GM21526 (cell line): Measurements from ENCODE around the gene PAFAH2.
"Not testable (repeated sequence)": the region's sequence is repeated elsewhere in the genome, so short reads cannot be mapped to it uniquely, and the experiment has no call there.

ENCODE experiments used
- ATAC-seq: cut with Tn5 transposase; IDR thresholded peaks from one replicate; pipeline ENCODE4 v1.9.1; 2021; ENCODE audit warnings: moderate library complexity; ENCODE audit not compliant: unreplicated experiment, low FRiP score

The PAFAH2 gene

GRCh38 chr1:25944986-25945385 lies 52.9 kb downstream of the PAFAH2 start:
- no peak for ATAC-seq

DNA sequence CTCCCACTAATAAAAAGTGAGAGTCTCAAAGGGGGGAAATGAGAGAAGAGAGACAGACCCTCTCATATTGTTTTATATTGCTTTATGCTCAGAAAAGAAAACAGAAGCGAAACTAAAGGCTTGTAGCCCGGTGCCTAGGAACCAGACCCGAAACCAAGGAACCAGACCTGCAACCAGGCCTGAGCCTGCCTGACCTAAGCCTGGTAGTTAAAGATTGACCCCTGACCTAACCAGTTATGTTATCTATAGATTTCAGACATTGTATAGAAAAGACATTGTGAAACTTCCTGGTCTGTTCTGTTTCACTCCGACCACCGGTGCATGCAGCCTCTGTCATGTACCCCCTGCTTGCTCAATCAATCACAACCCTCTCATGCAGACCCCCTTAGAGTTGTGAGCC lies 54.4 kb downstream of the PAFAH2 start:
- not testable (repeated sequence) for ATAC-seq

DNA sequence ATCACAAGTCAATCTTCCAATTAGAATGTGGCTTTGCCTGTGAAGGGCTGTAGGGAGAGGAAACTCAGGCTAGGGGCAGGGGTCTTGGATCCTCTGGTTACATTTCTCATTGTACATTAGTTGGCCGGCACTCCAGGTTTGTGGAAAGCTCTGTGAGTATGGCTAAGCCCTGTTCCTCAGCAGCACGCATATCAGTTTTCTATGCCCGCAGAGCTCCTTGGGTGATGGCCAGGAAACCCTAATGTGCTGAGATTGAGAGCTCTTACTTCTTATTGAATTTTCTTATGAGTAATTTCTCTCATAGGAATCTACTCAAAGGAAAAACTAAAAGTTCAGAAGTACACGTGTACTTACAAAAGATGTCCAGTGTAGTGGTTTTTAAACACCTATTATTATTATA lies 60.9 kb downstream of the PAFAH2 start:
- ATAC-seq, result no peak

- no peak for ATAC-seq
These were observed 64.1 kb downstream of the PAFAH2 start for GRCh38 chr1:25933479-25934365.

DNA sequence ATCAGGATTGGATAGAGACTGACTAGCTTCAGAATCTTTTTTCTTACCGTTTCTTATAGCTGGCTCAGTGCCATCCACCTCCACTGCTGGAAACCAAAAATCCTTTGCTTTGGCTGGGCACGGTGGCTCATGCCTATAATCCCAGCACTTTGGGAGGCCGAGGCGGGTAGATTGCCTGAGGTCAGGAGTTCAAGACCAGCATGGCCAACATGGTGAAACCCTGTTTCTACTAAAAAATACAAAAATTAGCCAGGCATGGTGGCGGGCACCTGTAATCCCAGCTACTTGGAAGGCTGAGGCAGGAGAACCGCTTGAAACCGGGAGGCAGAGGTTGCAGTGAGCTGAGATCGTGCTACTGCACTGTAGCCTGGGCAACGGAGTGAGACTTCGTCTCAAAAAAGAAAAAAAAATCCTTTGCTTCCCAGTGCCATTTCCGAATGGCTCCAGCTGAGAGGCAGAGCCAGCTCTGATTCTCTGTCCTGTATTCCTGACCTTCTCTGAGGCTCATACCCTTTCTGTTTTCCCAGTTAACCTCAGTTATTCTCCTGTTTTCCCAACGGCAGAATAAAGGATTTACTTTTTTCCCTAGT lies 65.0 kb downstream of the PAFAH2 start:
- not testable (repeated sequence) for ATAC-seq

GRCh38 chr1:25932321-25932720 lies 65.5 kb downstream of the PAFAH2 start:
- no peak for ATAC-seq

DNA sequence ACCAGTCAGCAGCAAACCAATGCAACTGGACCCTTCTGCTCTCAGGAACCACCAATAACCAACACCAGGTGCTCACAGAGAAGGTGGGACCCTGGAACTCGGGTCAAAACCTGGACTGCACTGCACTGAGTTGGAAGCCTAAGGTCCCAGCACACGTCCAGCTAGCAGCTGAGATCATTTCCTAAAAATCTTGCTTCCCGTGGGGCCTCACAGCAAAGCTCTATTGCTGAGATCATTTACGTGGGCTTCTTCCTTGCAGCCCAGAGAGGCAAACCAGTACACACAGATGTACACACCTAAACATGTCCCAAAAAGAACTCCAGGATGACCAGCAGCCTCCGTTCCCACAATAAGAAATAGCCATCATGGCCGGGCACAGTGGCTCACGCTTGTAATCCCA lies 68.8 kb downstream of the PAFAH2 start:
- ATAC-seq, result no peak

- ATAC-seq, result no peak
These were observed 70.2 kb downstream of the PAFAH2 start for GRCh38 chr1:25927521-25928265.

DNA sequence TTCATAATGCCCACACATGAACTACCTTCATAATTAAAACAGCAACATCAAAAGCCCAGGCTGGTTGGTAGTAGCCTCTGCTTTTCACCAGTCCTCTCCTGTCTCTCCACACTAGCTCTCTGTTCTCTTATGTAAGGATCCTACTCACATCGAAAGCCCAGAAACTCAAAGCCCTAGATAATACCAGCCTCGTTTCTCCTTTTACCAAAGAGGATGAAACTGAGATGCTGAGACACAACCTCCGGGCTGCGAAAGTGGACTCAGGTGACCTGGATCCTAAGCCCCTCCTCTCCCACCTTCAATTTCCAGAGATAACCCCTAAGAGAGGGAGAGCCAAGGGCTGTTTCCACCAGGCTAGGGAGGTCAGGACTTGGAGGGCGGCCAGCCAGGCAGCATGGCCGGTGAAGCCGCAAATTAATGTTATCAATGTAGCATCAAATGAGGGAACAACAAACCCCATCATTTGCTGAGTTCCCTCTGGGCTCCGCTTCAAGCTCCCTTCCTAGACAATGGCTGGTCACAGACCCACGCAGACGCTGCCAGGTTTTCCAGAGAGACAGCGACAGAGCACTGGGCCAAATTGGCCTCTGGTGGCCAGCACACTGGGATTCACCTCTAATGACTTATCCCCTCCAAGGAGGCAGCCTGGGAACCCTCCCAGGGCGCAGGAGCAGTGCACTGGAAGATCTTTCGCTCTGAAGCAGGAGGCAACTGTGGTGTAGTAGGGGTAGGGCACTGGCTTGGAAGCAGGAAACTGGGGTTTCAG lies 70.9 kb downstream of the PAFAH2 start:
- ATAC-seq, result no peak

- ATAC-seq, result no peak
These were observed 73.4 kb downstream of the PAFAH2 start for GRCh38 chr1:25924454-25924853.

GRCh38 chr1:25922971-25923552 lies 74.8 kb downstream of the PAFAH2 start:
- no peak for ATAC-seq

DNA sequence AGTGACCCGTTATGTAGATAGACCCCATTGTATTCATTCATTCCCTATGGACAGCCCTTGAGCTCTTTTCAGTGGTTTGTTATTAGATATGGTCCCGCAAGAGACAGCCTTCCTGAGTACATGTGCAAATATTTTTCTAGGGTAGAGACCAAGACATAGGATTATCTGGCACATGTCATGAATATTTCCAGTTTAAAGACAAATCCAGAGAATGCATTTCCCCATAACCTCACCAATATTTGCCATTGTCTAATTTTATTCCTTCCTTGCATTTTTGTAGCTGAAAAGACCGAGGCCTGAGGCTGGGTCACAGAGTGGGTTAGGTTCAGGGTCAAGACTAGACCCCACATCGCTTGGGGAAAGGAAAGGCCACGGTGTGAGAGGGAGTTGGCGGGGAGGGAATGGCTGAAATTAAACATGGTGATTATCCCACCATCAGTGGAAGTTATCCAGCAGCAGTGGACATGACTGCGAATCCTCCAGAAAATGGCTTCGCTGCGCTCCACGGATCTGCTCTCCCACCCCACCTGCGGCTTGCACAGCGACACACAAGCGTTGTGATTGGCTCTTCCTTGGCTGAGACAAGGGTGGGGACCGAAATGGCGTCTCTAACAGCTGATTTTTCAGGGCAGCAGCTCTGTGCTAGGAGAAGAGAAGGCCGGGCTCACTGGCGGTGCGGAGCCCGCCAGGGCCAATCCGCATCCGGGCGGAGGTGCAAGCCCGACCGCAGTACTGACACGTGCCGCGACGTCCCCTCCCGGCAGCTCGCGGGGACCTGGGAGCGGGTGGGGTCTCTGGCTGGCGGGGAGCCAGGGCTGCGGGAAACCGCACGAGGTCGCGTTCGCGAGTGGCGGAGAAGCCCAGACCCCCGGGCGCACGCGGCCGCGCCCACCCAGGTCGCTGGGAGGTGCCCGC lies 75.5 kb downstream of the PAFAH2 start:
- ATAC-seq, result no peak

DNA sequence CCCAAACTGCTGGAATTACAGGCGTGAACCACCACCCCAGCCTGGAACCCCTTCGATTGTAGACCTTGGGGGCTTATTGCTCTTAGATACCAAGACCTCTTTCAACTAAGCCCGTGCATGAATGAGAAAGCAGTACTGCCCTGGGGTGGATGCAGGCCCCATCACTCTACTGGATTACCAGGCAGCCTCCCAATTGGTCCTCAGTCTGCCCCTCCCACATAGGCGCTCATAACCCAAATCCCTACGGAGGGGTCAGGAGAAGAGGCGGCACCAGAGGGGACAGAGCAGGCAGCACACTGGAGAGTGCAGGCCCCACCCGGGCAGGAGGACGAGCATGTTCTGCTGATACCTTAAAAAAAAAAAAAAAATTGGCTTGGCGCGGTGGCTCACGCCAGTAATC lies 79.2 kb downstream of the PAFAH2 start:
- ATAC-seq, result no peak

GRCh38 chr1:25917996-25918395 lies 79.9 kb downstream of the PAFAH2 start:
- ATAC-seq, result no peak

DNA sequence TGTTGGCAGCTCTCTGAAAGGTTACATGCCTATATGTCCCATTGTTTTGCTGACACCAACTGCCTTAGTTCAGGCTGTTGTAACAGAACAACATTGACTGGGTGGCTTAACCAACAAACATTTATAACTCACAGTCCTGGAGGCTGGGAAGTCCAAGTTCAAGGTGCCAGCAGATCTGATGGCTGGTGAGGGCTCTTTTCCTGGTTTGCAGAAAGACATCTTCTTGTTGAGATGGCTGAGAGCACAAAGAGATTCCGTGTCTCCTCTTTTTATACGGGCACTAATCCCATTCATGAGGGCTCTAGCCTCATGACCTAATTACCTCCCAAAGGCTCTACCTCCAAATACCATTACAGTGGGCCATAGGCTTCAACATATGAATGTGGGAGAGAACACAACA lies 81.4 kb downstream of the PAFAH2 start:
- ATAC-seq, result no peak

- no peak for ATAC-seq
These were observed 83.5 kb downstream of the PAFAH2 start for GRCh38 chr1:25914074-25914995.

GRCh38 chr1:25913206-25913605 lies 84.7 kb downstream of the PAFAH2 start:
- ATAC-seq, result no peak
